Adrenal gland (tissue), 5 donors: ENCODE measurements around the gene PUSL1.

Source experiments
- POLR2A ChIP-seq, 2 donors: fragments of 450-650 bp; IDR thresholded peaks; one replicate each; pipeline ENCODE4 v1.6.1; 2017; ENCODE audit warnings: antibody characterized with exemption in 2 of 2, mild to moderate bottlenecking in 2 of 2, moderate library complexity in 1 of 2
- TF ChIP-seq, protein P1 (sequence below), 6 experiments: fragments of 450-650 bp in 4 of 6; fragments of 200-600 bp in 2 of 6; sonication (generic) in 1 of 6; IDR thresholded peaks; 1 replicate in 5 of 6; 2 replicates in 1 of 6; pipeline versions ENCODE4 v1.5.1 to v1.8.0; 2016 to 2021; ENCODE audit warnings: antibody characterized with exemption in 6 of 6, mild to moderate bottlenecking in 2 of 6, moderate library complexity in 1 of 6
- donor health status: DM: no; HTN: no; CAD: no.

DNA sequence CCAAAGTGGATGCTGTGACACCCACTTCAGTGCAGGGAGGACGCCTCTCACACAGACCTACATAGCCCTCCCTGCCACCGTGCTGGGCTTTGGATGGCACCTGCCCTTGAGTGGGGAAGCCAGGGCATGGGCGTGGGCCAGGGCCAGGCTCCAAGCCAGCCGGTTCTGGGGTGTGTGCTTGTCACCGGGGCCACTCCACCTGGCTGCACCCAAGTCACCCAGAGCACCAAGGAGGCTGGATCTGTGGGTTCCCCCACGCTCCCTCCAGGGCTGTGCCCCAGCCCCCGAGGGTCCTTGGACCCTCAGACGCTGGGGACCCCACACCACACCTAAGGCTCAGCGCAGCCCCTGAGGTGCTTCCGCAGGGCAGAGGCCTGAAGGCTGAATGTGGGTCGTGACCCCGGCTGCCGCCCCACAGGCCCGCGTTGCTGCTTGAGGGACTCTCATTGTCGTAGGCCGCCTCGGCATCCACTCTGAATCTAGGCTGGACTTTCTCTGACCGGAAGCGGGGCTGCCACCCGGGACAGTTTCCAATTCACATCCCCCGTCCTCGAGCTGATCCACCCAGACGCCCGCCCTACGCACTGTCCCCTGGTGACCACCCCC, 48.5 kb downstream of the PUSL1 start:
- TF ChIP-seq, protein P1, sequence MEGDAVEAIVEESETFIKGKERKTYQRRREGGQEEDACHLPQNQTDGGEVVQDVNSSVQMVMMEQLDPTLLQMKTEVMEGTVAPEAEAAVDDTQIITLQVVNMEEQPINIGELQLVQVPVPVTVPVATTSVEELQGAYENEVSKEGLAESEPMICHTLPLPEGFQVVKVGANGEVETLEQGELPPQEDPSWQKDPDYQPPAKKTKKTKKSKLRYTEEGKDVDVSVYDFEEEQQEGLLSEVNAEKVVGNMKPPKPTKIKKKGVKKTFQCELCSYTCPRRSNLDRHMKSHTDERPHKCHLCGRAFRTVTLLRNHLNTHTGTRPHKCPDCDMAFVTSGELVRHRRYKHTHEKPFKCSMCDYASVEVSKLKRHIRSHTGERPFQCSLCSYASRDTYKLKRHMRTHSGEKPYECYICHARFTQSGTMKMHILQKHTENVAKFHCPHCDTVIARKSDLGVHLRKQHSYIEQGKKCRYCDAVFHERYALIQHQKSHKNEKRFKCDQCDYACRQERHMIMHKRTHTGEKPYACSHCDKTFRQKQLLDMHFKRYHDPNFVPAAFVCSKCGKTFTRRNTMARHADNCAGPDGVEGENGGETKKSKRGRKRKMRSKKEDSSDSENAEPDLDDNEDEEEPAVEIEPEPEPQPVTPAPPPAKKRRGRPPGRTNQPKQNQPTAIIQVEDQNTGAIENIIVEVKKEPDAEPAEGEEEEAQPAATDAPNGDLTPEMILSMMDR (IDR thresholded peaks at IDR 0.05) = no peak
- TF ChIP-seq POLR2A (IDR thresholded peaks at IDR 0.05) = no peak
